RWPE1 (cell line): ENCODE results near the gene SBK3.

ENCODE experiments used
- CTCF ChIA-PET: fragments of 350-600 bp; sonication (Branson Sonifier 250); formaldehyde crosslinking; extraction: SDS; loops from one replicate; lab custom pipeline; 2021; lab: Yijun Ruan, JAX
- POLR2A ChIA-PET: fragments of 400-600 bp; formaldehyde crosslinking; extraction: SDS; loops from one replicate; lab custom pipeline; 2020; ENCODE audit warnings: antibody characterized with exemption; ENCODE audit not compliant: low non-redundant PET; lab: Yijun Ruan, JAX
- DNase-seq: peaks from one replicate; pipeline ENCODE4 v3.0.0; 2012; ENCODE audit warnings: low spot score
- H3K27ac ChIP-seq: fragments of 450-650 bp; 2 replicates; pipeline ENCODE4 v1.5.1; 2017
- TF ChIP-seq, protein P1 (sequence below): fragments of 450-650 bp; conservative IDR thresholded peaks from 2 replicates; pipeline ENCODE4 v1.5.1; 2017; ENCODE audit warnings: low read depth, mild to moderate bottlenecking

The SBK3 gene

DNA sequence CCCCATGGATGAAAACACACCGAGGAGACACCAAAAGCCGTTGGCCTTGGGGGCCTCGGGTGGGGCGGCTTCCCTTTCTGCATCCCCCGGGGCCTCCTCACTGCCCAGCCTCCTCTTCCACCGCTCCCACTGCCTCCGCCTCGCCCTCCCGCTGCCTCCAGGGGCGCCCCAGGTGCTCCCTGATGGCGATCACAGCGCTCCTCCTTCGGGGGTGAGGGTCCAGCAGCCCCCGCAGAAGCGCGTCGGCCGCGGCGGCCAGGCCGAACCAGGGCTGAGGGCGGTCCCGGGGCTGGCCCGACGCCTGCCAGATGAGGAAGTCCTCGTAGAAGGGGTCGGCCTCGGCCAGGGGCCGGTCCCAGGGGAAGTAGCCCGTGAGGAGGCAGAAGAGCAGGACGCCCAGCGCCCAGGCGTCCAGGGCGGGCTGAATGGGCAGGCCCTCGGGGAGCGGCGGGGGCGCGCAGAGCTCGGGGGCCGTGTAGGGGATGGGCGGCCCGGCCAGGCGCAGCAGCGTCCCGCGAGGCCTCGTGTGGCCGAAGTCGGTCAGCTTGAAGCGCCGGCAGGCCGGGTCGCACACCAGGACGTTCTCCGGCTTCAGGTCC is 15.6 kb downstream of the SBK3 start:
- H3K27ac ChIP-seq = no peak overlapping the region
- no peak for DNase-seq
- TF ChIP-seq, protein P1, sequence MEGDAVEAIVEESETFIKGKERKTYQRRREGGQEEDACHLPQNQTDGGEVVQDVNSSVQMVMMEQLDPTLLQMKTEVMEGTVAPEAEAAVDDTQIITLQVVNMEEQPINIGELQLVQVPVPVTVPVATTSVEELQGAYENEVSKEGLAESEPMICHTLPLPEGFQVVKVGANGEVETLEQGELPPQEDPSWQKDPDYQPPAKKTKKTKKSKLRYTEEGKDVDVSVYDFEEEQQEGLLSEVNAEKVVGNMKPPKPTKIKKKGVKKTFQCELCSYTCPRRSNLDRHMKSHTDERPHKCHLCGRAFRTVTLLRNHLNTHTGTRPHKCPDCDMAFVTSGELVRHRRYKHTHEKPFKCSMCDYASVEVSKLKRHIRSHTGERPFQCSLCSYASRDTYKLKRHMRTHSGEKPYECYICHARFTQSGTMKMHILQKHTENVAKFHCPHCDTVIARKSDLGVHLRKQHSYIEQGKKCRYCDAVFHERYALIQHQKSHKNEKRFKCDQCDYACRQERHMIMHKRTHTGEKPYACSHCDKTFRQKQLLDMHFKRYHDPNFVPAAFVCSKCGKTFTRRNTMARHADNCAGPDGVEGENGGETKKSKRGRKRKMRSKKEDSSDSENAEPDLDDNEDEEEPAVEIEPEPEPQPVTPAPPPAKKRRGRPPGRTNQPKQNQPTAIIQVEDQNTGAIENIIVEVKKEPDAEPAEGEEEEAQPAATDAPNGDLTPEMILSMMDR = no peak
- ChIA-PET CTCF (no interaction called here), POLR2A (no interaction called here)

DNA sequence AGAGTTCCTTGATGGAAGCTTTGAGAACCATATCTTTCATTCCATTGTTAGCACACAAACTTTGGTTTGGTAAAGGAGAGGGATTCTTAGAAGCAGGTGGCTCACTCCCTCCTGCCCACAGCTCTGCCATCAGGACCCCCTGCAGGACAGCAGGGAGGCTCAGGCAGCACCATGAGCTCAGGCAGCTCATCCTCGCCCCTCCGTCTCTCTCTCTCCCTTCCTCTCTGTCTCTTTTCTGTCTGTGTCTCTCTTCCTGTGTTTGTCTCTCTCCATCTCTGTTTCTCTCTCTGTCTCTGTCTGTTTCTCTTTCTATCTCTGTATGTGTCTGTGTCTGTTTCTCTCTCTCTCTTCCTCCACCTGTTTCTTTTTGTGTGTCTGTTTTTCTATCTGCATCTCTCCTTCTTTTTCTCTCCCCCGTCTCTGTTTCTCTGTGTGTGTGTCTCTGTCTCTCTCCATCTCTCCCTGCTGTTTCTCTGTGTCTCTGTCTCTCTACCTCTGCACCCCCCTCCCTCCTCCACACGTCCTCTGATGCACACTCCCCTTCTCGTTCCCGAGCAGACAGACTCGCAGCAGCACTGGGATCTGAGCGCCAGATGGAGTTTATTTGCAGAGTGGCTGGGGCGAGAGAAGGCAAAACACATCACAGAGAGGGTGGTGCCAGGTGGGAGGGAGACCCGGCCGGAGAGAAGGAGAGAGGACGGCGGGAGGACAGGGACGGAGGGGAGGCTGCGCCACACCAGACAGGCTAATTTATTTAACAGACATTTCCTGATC is 17.1 kb downstream of the SBK3 start:
- TF ChIP-seq, protein P1 = no peak
- ChIA-PET POLR2A (no interaction called here), CTCF (interaction anchor here (1.3 kb wide), 1 partner anchor 78 kb away, joined by 4 read pairs; the partner anchor contains the start of gene ZNF865)
- no peak for DNase-seq
- no peak overlapping the region for H3K27ac ChIP-seq

- TF ChIP-seq, protein P1 = no peak
- H3K27ac ChIP-seq = no peak overlapping the region; the same call in 1 of the 2 replicates
- ChIA-PET CTCF (interaction anchor here (1.2 to 1.3 kb wide), 2 partner anchors 24 to 79 kb away, joined by 4 to 6 read pairs; partner anchors contain the start of gene ZNF865), POLR2A (no interaction called here)
- no peak for DNase-seq
Observed at GRCh38 chr19:55527197-55528029, 17.9 kb downstream of the SBK3 start.

GRCh38 chr19:55526216-55527196 is 18.8 kb downstream of the SBK3 start:
- no peak for DNase-seq
- TF ChIP-seq, protein P1 = no peak
- peak overlapping the region; percentile 34 for H3K27ac ChIP-seq
- POLR2A ChIA-PET = no interaction called here
- CTCF ChIA-PET = interaction anchor here (1.2 kb wide), 2 partner anchors 23 to 80 kb away, joined by 3 to 6 read pairs; no protein-coding TSS in a partner anchor

DNA sequence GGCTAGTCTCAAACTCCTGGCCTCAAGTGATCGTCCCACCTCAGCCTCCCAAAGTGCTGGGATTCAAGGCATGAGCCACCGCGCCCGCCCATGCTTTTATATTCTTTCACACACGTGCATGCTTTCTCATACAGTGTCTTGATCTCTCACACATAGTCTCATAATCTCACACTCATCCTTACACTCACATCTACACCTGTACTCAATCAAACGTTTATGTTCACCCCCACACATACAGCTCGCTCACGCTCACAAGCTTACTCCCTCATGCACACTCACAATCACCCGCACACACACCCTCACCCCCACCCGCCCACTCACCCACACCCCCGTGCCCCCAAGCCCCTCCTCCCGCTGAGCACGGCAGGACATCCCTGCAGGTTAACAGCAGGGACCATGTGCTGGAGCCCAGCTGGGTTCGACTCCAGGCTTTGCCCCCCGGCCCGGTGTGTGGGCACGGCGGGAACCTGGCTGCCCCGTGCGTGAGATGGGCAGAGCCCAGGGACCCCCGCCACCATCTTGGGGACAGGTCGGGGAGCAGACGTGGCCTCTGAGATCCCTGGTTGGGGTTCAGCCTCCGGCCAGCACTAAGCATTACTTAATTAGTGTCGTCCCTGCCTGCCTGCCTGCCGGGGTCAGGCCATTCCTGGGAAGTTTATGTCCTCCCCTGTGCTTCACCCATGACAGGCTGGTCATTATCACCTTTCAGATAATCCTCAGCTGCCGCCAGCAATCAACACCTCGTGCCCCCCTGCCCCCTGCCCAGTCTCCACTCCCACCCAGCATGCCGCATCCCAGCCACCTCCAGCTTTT is 19.8 kb downstream of the SBK3 start:
- ChIA-PET POLR2A (interaction anchor here (0.6 kb wide), 1 partner anchor 45 kb away, joined by 4 read pairs; no protein-coding TSS in a partner anchor), CTCF (interaction anchor here (0.6 to 1.2 kb wide), 3 partner anchors 22 to 81 kb away, joined by 3 to 6 read pairs (median 6); no protein-coding TSS in a partner anchor)
- TF ChIP-seq, protein P1 = no peak
- no peak for DNase-seq
- H3K27ac ChIP-seq = no peak overlapping the region
